BLaER1 (cell line): ENCODE data around the gene DENND2A.
"Not testable (repeated sequence)": the region's sequence is repeated elsewhere in the genome, so short reads cannot be mapped to it uniquely, and the experiment has no call there.

Experiments used
- H3K27ac ChIP-seq: shearing (Covaris generic); formaldehyde crosslinking; 2 replicates; pipeline ENCODE4 v1.8.1; 2022
- H3K27me3 ChIP-seq: shearing (Covaris generic); formaldehyde crosslinking; 2 replicates; pipeline ENCODE4 v1.8.1; 2022
- H3K36me3 ChIP-seq: shearing (Covaris generic); formaldehyde crosslinking; 2 replicates; pipeline ENCODE4 v1.8.1; 2022
- H3K4me1 ChIP-seq: shearing (Covaris generic); formaldehyde crosslinking; 2 replicates; pipeline ENCODE4 v1.8.1; 2022
- H3K4me2 ChIP-seq: shearing (Covaris generic); formaldehyde crosslinking; 2 replicates; pipeline ENCODE4 v1.8.1; 2022
- H3K4me3 ChIP-seq: shearing (Covaris generic); formaldehyde crosslinking; 2 replicates; pipeline ENCODE4 v1.8.1; 2022
- H3K9ac ChIP-seq: shearing (Covaris generic); formaldehyde crosslinking; 2 replicates; pipeline ENCODE4 v1.8.1; 2022
- H3K9me3 ChIP-seq: shearing (Covaris generic); formaldehyde crosslinking; 2 replicates; pipeline ENCODE4 v1.8.1; 2022
- H4K20me1 ChIP-seq: shearing (Covaris generic); formaldehyde crosslinking; 2 replicates; pipeline ENCODE4 v1.8.1; 2022
- Cebpa-rat ChIP-seq: shearing (Covaris generic); IDR thresholded peaks from 2 replicates; pipeline ENCODE4 v1.8.1; 2022

The DENND2A gene

DNA sequence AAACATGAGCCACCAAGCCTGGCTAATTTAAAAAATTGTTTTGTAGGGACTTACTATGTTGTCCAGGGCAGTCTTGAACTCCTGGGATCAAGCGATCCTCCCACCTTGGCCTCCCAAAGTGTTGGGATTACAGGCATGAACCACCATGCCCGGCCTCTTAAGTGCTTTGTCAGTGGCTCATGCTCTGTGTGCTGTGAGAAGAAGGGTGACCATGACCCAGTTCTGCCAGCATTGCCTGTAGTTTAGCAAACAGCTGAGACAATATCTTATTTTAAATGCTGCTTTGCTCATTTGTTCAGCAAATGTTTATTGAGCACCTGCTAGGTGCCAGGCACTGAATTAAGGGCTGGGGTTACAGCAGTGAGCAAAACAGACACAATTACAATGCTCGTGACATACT, 41.2 kb upstream of the DENND2A start:
- Histone ChIP-seq H3K4me2 (no peak overlapping the region), H3K27me3 (no peaks in the 10 kb centered on the region), H3K9ac (no peak overlapping the region), H3K4me1 (peaks cover 5% of the 10 kb centered on the region), H3K9me3 (no peaks in the 10 kb centered on the region), H3K36me3 (peaks cover 91% of the 10 kb centered on the region), H4K20me1 (no peaks in the 10 kb centered on the region), H3K4me3 (no peak overlapping the region), H3K27ac (no peak overlapping the region)
- no peak for TF ChIP-seq Cebpa-rat

DNA sequence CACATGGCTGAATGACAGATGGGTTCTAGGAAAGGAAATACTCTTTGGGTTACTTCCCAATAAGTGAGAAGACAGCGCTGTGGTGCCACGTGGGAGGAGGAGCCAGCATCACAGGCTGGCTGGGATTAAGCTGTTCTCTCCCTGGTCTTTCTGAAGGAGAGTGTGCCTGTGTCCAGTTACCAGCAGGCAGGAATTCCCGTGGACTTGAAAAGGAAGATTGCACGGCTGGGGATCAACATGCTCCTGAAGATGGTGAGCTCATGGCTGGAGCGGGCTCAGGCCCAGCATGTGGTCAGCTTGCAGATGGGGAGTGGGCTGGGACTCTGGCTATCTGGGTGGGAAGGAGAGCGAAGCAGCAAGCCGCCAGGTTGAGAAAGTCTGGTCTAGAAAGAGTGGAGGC, 40.3 kb upstream of the DENND2A start:
- no peak overlapping the region for H3K4me2 ChIP-seq
- peaks cover 83% of the 10 kb centered on the region for H3K36me3 ChIP-seq
- H4K20me1 ChIP-seq = no peaks in the 10 kb centered on the region
- H3K27me3 ChIP-seq = no peaks in the 10 kb centered on the region
- no peak for TF ChIP-seq Cebpa-rat
- peaks cover 14% of the 10 kb centered on the region for H3K4me1 ChIP-seq
- H3K27ac ChIP-seq = no peak overlapping the region
- H3K9ac ChIP-seq = no peak overlapping the region
- no peak overlapping the region for H3K4me3 ChIP-seq
- H3K9me3 ChIP-seq = no peaks in the 10 kb centered on the region

DNA sequence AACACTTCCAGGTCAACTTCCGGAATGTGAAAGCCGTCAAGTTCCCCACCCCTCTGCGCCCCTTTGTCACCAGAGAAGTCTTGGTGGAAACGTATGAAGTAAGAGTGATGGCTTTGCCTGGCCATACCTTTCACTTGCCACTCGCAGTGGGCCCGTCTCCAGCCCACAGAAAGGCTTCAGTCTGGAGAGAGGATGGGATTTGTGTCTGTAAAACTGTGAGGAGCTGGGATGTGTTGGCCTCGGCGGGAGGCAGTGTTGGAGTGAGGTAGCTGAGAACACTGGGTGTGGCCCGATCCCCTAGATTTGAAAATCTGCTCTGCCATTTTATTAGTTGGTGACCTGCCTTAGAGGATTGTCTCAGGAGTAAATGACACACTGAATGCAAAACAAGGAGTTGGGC, 38.6 kb upstream of the DENND2A start:
- peaks cover 66% of the 10 kb centered on the region for H3K36me3 ChIP-seq
- TF ChIP-seq Cebpa-rat = no peak
- H3K4me1 ChIP-seq = peaks cover 31% of the 10 kb centered on the region
- H3K9ac ChIP-seq = no peak overlapping the region
- no peak overlapping the region for H3K4me3 ChIP-seq
- H3K27ac ChIP-seq = no peak overlapping the region
- no peaks in the 10 kb centered on the region for H3K9me3 ChIP-seq
- no peaks in the 10 kb centered on the region for H3K27me3 ChIP-seq
- H3K4me2 ChIP-seq = no peak overlapping the region
- H4K20me1 ChIP-seq = no peaks in the 10 kb centered on the region

- Histone ChIP-seq H3K9ac (no peak overlapping the region), H3K36me3 (peaks cover 62% of the 10 kb centered on the region)
These were observed 38.2 kb upstream of the DENND2A start for GRCh38 chr7:140678816-140679130.

DNA sequence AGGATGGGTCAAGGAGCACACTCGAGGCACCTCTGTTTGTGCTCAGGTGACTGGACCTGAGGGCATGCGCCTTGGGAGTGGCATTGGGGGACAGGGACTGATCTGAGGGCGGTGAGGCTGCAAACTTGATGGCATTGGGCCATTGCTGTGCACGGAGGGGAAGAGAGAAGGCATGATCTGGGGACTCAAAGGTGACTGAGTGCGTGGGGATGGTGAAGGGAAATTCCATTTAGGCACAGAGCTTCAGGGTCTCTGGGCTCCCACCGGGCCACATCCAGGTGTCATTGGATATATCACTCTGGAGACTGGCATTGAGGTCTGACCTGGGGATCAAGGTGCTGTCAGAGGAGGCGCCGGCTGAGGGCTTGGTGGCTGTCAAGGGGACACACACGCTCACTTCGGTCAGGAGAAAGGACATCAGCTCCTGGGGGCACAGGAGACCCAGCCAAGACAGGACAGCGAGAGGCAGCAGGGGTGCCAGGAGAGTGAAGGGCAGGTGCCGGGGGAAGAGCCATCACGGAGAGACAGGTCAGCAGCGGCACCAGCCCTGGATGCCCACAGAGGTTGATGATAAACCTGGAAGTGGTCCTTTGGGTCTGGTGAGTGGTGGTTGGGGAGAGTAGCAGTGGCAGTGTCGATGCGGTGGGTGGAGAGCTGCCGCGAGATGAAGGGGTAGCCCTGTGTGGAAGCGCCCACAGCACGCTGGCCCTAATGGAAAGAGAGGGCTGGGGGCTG, 37.6 kb upstream of the DENND2A start:
- Histone ChIP-seq H3K36me3 (peaks cover 57% of the 10 kb centered on the region), H4K20me1 (no peaks in the 10 kb centered on the region), H3K9me3 (no peaks in the 10 kb centered on the region), H3K9ac (no peak overlapping the region), H3K27me3 (no peaks in the 10 kb centered on the region), H3K4me3 (no peak overlapping the region), H3K27ac (no peak overlapping the region), H3K4me1 (peaks cover 40% of the 10 kb centered on the region), H3K4me2 (no peak overlapping the region)
- TF ChIP-seq Cebpa-rat = no peak

More at GRCh38 chr7:140678816-140679130, 38.2 kb upstream of the DENND2A start:
- TF ChIP-seq Cebpa-rat = no peak
- Histone ChIP-seq H3K4me2 (no peak overlapping the region), H3K4me1 (peaks cover 35% of the 10 kb centered on the region), H3K27ac (no peak overlapping the region), H3K27me3 (no peaks in the 10 kb centered on the region), H4K20me1 (no peaks in the 10 kb centered on the region), H3K9me3 (no peaks in the 10 kb centered on the region), H3K4me3 (no peak overlapping the region)

DNA sequence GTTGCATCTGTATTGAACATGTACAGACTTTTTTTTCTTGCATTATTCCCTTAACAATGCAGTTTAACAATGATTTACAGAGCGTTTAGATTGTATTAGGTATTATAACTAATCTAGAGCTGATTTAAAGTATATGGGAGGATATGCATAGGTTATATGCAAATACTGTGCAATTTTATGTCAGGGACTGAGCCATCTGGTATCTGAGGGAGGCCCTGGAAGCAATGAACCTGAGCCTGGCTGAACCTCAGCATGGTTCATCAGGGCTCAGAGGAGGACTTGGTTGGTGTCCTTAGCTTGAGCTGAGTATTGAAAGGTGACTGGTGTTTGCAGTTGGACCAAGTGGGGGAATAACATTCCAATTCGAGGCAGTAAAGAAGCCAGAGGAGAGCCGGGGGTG, 36.9 kb upstream of the DENND2A start:
- Histone ChIP-seq H3K4me3 (no peak overlapping the region), H3K27me3 (no peaks in the 10 kb centered on the region), H3K4me1 (peaks cover 40% of the 10 kb centered on the region), H3K4me2 (no peak overlapping the region), H3K9ac (no peak overlapping the region), H3K9me3 (no peaks in the 10 kb centered on the region), H4K20me1 (no peaks in the 10 kb centered on the region), H3K27ac (no peak overlapping the region), H3K36me3 (peaks cover 51% of the 10 kb centered on the region)
- TF ChIP-seq Cebpa-rat = no peak

- Histone ChIP-seq H3K4me1 (peaks cover 46% of the 10 kb centered on the region), H3K27ac (peak overlapping the region; percentile 58; the same call in 1 of the 2 replicates), H3K4me2 (peak overlapping the region; percentile 99), H3K36me3 (peaks cover 46% of the 10 kb centered on the region)
- not testable (repeated sequence) for H3K9me3 ChIP-seq, H3K9ac ChIP-seq, H4K20me1 ChIP-seq, H3K4me3 ChIP-seq, H3K27me3 ChIP-seq
These were observed 36.3 kb upstream of the DENND2A start for GRCh38 chr7:140676956-140677355.

- Histone ChIP-seq H3K9ac (peak overlapping the region; percentile 34; the same call in 1 of the 2 replicates), H3K9me3 (no peaks in the 10 kb centered on the region), H3K27ac (peak overlapping the region; percentile 58), H3K27me3 (no peaks in the 10 kb centered on the region), H3K36me3 (peaks cover 39% of the 10 kb centered on the region), H3K4me3 (0 out of 2 replicates have a peak overlapping the region, but pooled peaks have one; percentile 14), H3K4me2 (peak overlapping the region; percentile 99), H3K4me1 (peaks cover 47% of the 10 kb centered on the region), H4K20me1 (no peaks in the 10 kb centered on the region)
- no peak for TF ChIP-seq Cebpa-rat
These were observed 35.7 kb upstream of the DENND2A start for GRCh38 chr7:140676306-140676705.

DNA sequence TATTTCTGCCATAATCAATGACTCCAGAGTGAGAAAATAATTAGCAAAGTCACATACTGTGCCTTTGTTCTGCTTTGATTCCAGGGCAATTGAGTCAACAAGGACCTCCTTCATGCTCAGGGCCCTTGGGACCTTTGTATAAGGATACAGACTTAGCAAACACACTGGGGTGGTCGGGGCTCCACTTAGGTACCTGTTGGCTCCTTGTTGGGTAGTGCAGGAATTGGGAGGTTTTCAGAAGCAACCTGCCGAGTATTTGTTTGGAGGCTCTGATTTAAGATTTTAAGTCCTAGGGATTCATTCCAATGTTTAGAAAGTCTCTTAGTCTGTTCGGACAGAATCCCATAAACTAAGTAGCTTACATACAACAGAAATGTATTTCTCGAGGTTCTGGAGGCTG, 35.1 kb upstream of the DENND2A start:
- Histone ChIP-seq H3K27ac (peak overlapping the region; percentile 58), H4K20me1 (no peaks in the 10 kb centered on the region), H3K27me3 (no peaks in the 10 kb centered on the region), H3K36me3 (peaks cover 33% of the 10 kb centered on the region), H3K9ac (peak overlapping the region; percentile 34; the same call in 1 of the 2 replicates), H3K4me1 (peaks cover 52% of the 10 kb centered on the region), H3K4me2 (peak overlapping the region; percentile 99), H3K9me3 (no peaks in the 10 kb centered on the region), H3K4me3 (0 out of 2 replicates have a peak overlapping the region, but pooled peaks have one; percentile 14)
- no peak for TF ChIP-seq Cebpa-rat

- Histone ChIP-seq H3K9ac (peak overlapping the region; percentile 34; the same call in 1 of the 2 replicates), H3K27ac (peak overlapping the region; percentile 58), H3K27me3 (no peaks in the 10 kb centered on the region), H3K4me1 (peaks cover 56% of the 10 kb centered on the region), H3K36me3 (peaks cover 27% of the 10 kb centered on the region), H3K9me3 (no peaks in the 10 kb centered on the region), H3K4me3 (0 out of 2 replicates have a peak overlapping the region, but pooled peaks have one; percentile 91), H4K20me1 (no peaks in the 10 kb centered on the region), H3K4me2 (peak overlapping the region; percentile 99)
- no peak for TF ChIP-seq Cebpa-rat
These were observed 34.5 kb upstream of the DENND2A start for GRCh38 chr7:140674899-140675701.
